ENCODE measurements around the gene SEPTIN14. TPM values are rescaled to one million over a fixed set of nuclear protein-coding genes. Genes with fewer than 3 reads are reported as not detected.
"Not testable (repeated sequence)": the region's sequence is repeated elsewhere in the genome, so short reads cannot be mapped to it uniquely, and the experiment has no call there.

The SEPTIN14 gene
- total RNA-seq, 1 donor from 2014 or later, result not detected

- FAIRE-seq (no peak), DNase-seq (ENCODE audit: low read depth) (peak; percentile 3)
- Histone ChIP-seq H3K4me3 (ENCODE audit: low read depth, low read length) (peak overlapping the region; percentile 50), H3K27me3 (ENCODE audit: control insufficient read depth, insufficient read depth, low read length) (no peaks in the 10 kb centered on the region), H3K36me3 (ENCODE audit: control insufficient read depth, insufficient read depth, low read length) (no peaks in the 10 kb centered on the region)
- TF ChIP-seq CTCF (IDR thresholded peaks at IDR 0.05; ENCODE audit: insufficient read depth, low read length, severe bottlenecking), result no peak
Measured at GRCh38 chr7:55887821-55888247, 25.3 kb upstream of the SEPTIN14 start.

- Histone ChIP-seq H3K4me3 (ENCODE audit: low read depth, low read length) (no peak overlapping the region), H3K36me3 (ENCODE audit: control insufficient read depth, insufficient read depth, low read length) (no peaks in the 10 kb centered on the region), H3K27me3 (ENCODE audit: control insufficient read depth, insufficient read depth, low read length) (no peaks in the 10 kb centered on the region)
- DNase-seq (ENCODE audit: low read depth) (no peak), FAIRE-seq (no peak)
- no peak for TF ChIP-seq CTCF (IDR thresholded peaks at IDR 0.05; ENCODE audit: insufficient read depth, low read length, severe bottlenecking)
Measured at GRCh38 chr7:55884321-55884720, 21.8 kb upstream of the SEPTIN14 start.

GRCh38 chr7:55878691-55879090 lies 16.1 kb upstream of the SEPTIN14 start:
- no peak overlapping the region for H3K4me3 ChIP-seq (ENCODE audit: low read depth, low read length)
- H3K36me3 ChIP-seq (ENCODE audit: control insufficient read depth, insufficient read depth, low read length), result no peaks in the 10 kb centered on the region
- no peak for FAIRE-seq
- no peak for TF ChIP-seq CTCF (IDR thresholded peaks at IDR 0.05; ENCODE audit: insufficient read depth, low read length, severe bottlenecking)
- no peaks in the 10 kb centered on the region for H3K27me3 ChIP-seq (ENCODE audit: control insufficient read depth, insufficient read depth, low read length)
- no peak for DNase-seq (ENCODE audit: low read depth)

- DNase-seq (ENCODE audit: low read depth) (no peak), FAIRE-seq (no peak)
- Histone ChIP-seq H3K27me3 (ENCODE audit: control insufficient read depth, insufficient read depth, low read length) (no peaks in the 10 kb centered on the region), H3K4me3 (ENCODE audit: low read depth, low read length) (no peak overlapping the region), H3K36me3 (ENCODE audit: control insufficient read depth, insufficient read depth, low read length) (no peaks in the 10 kb centered on the region)
- no peak for TF ChIP-seq CTCF (IDR thresholded peaks at IDR 0.05; ENCODE audit: insufficient read depth, low read length, severe bottlenecking)
Measured at GRCh38 chr7:55877308-55877707, 14.8 kb upstream of the SEPTIN14 start.

GRCh38 chr7:55873765-55874164 lies 11.2 kb upstream of the SEPTIN14 start:
- no peak for TF ChIP-seq CTCF (IDR thresholded peaks at IDR 0.05; ENCODE audit: insufficient read depth, low read length, severe bottlenecking)
- no peaks in the 10 kb centered on the region for H3K36me3 ChIP-seq (ENCODE audit: control insufficient read depth, insufficient read depth, low read length)
- no peaks in the 10 kb centered on the region for H3K27me3 ChIP-seq (ENCODE audit: control insufficient read depth, insufficient read depth, low read length)
- no peak overlapping the region for H3K4me3 ChIP-seq (ENCODE audit: low read depth, low read length)
- FAIRE-seq, result no peak
- DNase-seq (ENCODE audit: low read depth), result no peak

GRCh38 chr7:55871932-55872485 lies 9.5 kb upstream of the SEPTIN14 start:
- Histone ChIP-seq H3K36me3 (ENCODE audit: control insufficient read depth, insufficient read depth, low read length) (no peaks in the 10 kb centered on the region), H3K4me3 (ENCODE audit: low read depth, low read length) (no peak overlapping the region), H3K27me3 (ENCODE audit: control insufficient read depth, insufficient read depth, low read length) (no peaks in the 10 kb centered on the region)
- no peak for TF ChIP-seq CTCF (IDR thresholded peaks at IDR 0.05; ENCODE audit: insufficient read depth, low read length, severe bottlenecking)
- FAIRE-seq, result no peak
- no peak for DNase-seq (ENCODE audit: low read depth)

- not testable (repeated sequence) for H3K4me3 ChIP-seq (ENCODE audit: low read depth, low read length); H3K27me3 ChIP-seq (ENCODE audit: control insufficient read depth, insufficient read depth, low read length); H3K36me3 ChIP-seq (ENCODE audit: control insufficient read depth, insufficient read depth, low read length); FAIRE-seq; DNase-seq (ENCODE audit: low read depth)
Measured at GRCh38 chr7:55868989-55869388, 6.4 kb upstream of the SEPTIN14 start.

- not testable (repeated sequence) for DNase-seq (ENCODE audit: low read depth); H3K27me3 ChIP-seq (ENCODE audit: control insufficient read depth, insufficient read depth, low read length); FAIRE-seq; H3K4me3 ChIP-seq (ENCODE audit: low read depth, low read length); H3K36me3 ChIP-seq (ENCODE audit: control insufficient read depth, insufficient read depth, low read length)
Measured at GRCh38 chr7:55845164-55845563, 17.4 kb downstream of the SEPTIN14 start.
